COLO668 (cell line): ENCODE measurements around the gene SLC41A3.

ENCODE experiments used
- DNase-seq: peaks from one replicate; lab custom pipeline; 2025; ENCODE audit not compliant: unreplicated experiment; lab: John Stamatoyannopoulos, UW

Gene SLC41A3

DNA sequence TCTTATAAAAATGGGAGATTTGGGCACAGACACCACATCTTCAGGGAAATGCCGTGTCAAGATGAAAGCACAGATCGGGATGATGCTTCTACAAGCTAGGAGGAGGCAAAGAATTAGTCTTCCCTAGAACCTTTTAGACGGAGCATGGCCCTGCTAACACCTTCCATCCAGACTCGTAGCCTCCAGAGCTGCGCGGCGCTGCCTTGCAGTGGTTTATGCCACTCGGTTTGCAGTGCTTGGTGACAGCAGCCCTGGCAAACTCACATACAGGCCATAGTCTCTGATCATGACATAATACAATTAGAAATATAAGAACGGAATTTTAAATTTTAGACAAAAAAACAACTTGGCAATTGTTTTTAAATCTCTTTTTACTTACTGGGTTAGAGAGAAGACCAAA is 37.1 kb upstream of the SLC41A3 start:
- DNase-seq = no peak

DNA sequence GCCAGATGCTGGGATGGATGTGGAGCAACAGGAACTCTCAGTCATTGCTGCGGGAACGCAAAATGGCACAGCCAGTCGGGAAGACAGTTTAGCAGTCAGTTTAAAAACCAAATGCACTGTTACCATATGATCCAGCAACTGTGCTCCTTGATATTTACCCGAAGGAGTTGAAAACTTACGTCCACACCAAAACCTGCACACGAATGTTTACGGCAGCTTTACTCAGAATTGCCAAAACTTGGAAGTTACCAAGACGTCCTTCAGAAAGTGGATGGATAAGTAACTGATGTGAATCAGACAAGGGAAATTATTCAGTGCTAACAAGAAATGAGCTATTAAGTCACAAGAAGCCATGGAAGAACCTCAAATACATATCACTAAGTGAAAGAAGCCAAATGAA is 36.1 kb upstream of the SLC41A3 start:
- DNase-seq = no peak

GRCh38 chr3:126119008-126119675 is 35.2 kb upstream of the SLC41A3 start:
- DNase-seq = peak; percentile 2

- DNase-seq = no peak
Measured at GRCh38 chr3:126118591-126118990, 34.7 kb upstream of the SLC41A3 start.

DNA sequence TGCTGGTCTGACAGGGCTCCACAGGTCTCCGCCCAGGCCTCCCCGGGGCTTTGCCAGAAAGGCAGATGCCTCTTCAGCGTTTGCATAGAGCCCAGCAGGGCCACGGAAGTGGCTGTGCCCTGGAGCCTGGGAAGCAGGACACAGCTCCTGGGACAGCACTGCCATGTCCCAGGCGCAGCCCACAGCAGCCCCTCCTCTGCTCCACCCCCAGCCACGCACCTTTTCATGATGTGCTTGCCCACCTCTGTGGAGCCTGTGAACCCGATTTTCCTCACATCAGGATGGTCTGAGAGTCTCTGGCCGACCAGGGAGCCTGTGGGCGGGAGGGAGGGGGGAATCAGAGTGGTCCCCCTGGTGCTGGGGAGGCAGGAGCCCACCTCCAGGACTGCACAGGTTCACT is 33.9 kb upstream of the SLC41A3 start:
- no peak for DNase-seq

- DNase-seq = no peak
Measured at GRCh38 chr3:126117212-126117611, 33.3 kb upstream of the SLC41A3 start.

GRCh38 chr3:126116526-126116925 is 32.6 kb upstream of the SLC41A3 start:
- DNase-seq = no peak

DNA sequence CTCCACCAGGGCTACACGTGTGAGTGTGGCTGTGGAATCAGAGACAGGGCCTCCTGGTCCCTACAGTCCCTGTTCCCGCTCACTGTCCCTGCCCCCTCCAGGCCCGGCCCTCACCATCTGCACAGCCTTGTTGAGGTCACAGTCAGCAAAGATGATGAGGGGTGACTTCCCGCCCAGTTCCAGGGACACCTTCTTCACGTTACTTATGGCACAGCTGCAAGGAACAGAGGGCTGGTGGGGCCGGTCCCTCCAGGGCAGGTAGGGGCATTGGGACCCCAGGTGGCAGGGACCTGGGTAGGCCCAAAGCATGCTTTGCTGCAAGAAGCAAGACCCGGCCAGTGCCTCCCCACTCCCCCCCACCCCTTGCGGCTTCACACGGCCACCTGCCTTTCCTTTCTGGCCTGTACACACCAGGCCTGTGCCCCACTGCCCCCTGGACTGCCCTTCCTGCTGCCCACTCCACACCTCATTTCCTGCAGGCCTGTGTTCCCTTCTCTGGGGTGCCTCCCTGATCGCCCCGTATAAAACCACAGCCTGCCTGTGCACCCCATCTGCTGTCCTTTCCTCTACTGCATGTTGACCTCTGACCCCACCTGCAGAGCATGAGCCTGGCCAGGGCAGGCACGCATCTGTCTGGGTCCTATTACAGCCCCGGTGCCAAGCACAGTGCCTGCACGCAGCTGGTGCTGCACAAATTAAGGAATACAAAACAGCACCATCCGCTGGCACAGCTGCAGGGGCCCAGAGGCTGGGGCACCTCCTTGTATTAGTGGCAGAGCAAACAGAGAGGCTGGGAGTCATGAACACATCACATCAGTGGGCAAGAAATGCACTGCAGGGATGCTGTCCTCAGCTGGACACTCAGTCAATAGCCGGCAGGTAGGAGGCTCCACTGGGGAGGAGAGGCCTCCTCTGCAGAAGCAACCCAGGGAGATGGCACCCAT is 30.8 kb upstream of the SLC41A3 start:
- no peak for DNase-seq

GRCh38 chr3:126113733-126114442 is 30.0 kb upstream of the SLC41A3 start:
- peak; percentile 4 for DNase-seq

DNA sequence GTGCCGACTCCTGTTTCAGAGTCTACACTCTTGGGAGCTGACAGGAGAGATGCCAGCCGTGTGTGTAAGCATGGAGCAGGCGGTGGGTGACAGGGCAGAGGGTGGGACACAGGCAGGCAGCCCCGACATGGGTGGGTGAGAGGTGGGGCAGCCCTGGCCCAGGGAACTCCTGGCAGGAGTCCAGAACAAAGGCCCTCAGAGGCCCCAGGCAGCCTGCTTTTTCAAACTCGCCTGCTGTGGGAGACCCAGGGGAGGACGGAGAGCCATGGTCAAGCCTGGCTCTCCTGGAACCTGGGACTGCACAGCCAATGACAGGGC is 29.3 kb upstream of the SLC41A3 start:
- no peak for DNase-seq

GRCh38 chr3:126112531-126113237 is 28.8 kb upstream of the SLC41A3 start:
- no peak for DNase-seq

GRCh38 chr3:126111566-126112475 is 27.9 kb upstream of the SLC41A3 start:
- DNase-seq = no peak

DNA sequence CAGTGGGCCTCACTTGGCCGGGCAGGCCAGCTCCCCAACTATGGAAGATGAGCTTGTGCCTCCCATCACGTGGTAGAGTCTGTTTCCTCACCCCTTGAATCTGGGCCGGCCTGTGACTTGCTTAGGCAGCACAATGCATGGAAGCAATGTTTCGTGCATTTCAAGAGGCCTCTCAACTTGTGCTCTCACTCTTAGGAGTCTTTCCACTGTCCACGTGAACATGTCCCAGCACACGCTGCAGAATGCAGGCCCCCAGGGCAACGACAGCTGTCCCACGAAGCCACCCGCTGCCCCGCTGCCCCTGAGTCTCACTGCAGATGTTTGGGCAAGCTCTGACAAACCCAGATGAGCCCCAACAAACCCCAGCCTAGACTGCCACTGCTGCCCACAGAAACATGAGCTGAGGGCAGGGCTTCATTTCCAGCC is 27.2 kb upstream of the SLC41A3 start:
- no peak for DNase-seq

DNA sequence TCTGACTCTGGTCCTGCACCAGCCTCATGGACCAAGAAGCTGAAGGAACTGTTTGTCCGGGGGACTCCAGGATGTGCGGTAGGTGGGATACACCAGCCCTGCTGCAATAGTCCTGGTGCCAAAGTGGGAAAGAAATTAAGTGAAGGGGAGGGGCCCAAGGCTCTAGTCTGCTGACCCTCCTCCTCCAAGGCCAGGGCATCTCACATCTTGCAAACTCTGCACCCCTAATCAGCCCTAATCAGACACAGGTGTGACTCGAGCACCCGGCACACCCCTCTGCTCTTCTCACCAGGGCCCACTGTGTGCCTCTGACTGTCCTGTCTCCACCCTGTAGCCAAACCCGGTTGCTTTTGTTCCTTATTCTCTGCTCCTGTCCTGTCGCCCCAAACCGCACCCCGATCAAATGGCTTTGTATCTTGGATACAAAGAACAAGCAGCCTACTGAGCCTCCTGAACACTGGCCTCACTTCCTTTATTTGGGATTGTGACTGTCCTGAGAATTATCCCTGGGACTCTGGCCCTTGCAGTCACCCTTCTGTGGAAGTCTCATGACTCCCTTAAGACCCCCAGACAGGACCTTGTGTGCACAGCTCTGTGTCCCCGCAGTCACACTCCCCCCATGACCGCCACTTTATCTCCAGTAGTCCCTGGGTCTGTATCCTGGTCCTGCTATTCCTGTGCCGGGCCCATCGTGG is 26.7 kb upstream of the SLC41A3 start:
- DNase-seq = no peak

DNA sequence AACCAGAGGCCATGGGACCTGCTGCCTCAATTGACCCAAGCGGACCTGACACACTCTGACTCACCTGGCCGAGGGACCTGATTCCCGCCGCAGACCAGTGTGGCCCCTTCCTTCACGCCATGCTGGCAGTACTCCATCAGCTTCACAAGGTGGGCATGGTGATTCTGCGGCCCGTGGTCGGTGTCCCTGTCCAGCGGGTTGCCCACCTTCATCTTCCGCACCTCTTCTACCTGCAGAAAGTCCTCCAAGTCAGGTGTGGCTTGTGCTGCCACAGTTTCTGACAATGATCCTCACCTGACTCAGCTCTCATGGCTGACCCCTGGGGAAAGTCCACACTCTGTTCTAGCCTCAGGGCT is 25.9 kb upstream of the SLC41A3 start:
- DNase-seq = no peak

DNA sequence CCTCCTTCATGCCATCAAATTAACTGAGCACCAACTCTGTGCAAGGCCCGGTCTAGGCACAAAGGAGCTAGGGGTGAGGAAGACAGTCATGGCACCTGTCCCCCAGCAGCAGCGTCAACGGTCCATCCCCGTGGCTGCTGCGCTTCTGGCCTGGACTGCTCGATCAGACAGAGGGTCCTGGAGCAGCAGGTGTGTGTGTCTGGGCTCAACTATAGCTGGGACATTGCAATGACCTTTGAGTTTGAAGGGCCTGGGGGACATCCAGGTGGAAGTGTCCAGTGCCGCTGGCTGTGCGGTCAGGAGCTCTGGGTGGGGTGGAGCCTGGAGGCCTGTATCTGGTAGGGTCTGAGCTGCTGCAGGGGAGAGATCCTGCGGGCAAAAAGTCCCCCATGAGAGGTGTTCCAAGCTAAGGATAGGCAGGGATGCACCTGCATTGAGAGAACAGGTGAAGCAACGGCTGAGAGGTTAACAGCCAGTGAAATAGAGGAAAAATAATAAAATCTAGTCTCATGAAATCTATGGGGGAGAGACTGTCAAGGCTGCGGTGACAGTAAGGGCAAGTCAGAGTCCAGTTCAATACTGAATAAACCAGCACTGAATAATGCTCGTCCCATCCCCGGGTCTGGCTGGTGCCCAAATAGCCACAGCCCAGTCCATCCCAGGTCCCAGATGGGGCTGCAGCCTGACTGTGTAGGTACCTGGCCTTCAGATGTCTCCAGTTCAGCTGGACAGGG is 25.4 kb upstream of the SLC41A3 start:
- DNase-seq = no peak

DNA sequence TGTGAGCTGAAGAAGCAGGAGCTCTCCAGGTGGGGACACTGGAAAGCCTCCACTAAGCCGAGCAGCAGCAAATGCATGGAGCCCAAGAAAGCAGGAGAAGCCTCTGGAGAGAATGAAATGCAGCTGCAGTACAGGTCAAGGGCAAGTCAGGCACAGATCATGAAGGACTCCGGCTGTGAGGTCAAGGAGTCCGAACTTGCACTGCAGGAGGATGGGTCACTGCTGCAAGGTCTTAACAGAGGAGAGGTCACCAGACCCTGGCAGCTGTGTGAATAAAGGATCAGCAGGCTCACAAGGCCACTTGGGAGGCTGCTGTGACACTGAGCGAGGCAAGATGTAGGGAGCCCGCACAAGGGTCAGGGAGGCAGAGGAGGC is 24.7 kb upstream of the SLC41A3 start:
- DNase-seq = no peak

DNA sequence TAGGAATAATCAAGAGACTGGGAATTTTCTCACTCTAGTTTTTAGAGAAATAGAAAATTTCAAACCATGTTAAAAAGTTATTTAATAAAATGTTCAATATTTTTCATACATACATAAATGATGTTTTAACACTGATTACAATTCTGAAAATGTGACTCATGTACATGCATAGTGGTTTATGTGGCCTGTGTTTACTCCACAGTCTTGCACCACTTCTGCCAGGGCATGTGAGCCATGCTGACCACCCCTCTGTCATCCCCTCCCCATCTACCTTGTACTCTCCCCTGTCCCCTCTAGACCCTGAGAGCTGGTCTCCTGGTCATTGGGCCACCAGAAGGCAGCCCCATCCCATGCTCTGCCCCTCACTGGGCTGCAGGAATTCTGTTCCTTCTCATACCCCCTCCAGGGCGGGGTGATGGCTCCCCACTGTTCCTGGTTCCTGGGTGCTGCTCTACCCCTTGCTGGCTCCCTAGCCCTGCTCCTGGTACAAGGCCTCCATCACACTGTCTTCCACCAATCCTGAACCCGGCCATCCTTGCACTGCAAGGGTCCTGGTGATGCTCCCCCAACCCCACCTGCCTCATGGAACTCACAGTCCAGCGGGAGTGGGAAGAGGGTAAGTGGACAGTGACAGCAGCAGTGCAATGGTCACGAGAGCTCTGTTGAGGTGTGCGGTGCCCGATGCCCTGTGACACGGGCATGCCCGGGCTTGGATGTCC is 24.2 kb upstream of the SLC41A3 start:
- no peak for DNase-seq
